Fibroblast of mammary gland (primary cell): ENCODE results near the gene SLC39A11.

Experiments used
- DNase-seq: peaks from one replicate; pipeline ENCODE4 v3.0.0-alpha.2; 2010; ENCODE audit warnings: low read depth
- H3K4me3 ChIP-seq: 2 replicates; pipeline ENCODE4 v1.5.1; 2011; ENCODE audit warnings: low read depth, mild to moderate bottlenecking, low read length, moderate library complexity; ENCODE audit not compliant: control insufficient read depth
- CTCF ChIP-seq: conservative IDR thresholded peaks from 2 replicates; pipeline ENCODE4 v1.5.1; 2011; ENCODE audit warnings: low read depth, low read length, inconsistent platforms; ENCODE audit not compliant: control insufficient read depth, insufficient read depth

Gene SLC39A11

GRCh38 chr17:72747501-72747900, 345.0 kb downstream of the SLC39A11 start:
- TF ChIP-seq CTCF: no peak
- H3K4me3 ChIP-seq: no peak overlapping the region
- DNase-seq: no peak

GRCh38 chr17:72745241-72745640, 347.2 kb downstream of the SLC39A11 start:
- DNase-seq: no peak
- H3K4me3 ChIP-seq: no peak overlapping the region
- no peak for TF ChIP-seq CTCF

- DNase-seq: no peak
- no peak for TF ChIP-seq CTCF
- no peak overlapping the region for H3K4me3 ChIP-seq
Observed at GRCh38 chr17:72743037-72743467, 349.4 kb downstream of the SLC39A11 start.

- DNase-seq: no peak
- no peak for TF ChIP-seq CTCF
- no peak overlapping the region for H3K4me3 ChIP-seq
Observed at GRCh38 chr17:72737151-72737690, 355.3 kb downstream of the SLC39A11 start.

GRCh38 chr17:72735592-72735991, 356.9 kb downstream of the SLC39A11 start:
- no peak for DNase-seq
- TF ChIP-seq CTCF: no peak
- no peak overlapping the region for H3K4me3 ChIP-seq

GRCh38 chr17:72735048-72735447, 357.4 kb downstream of the SLC39A11 start:
- no peak for TF ChIP-seq CTCF
- no peak overlapping the region for H3K4me3 ChIP-seq
- DNase-seq: no peak

GRCh38 chr17:72734613-72735012, 357.9 kb downstream of the SLC39A11 start:
- H3K4me3 ChIP-seq: no peak overlapping the region
- DNase-seq: no peak
- no peak for TF ChIP-seq CTCF
